IMR-90 (cell line): Measurements from ENCODE around the gene CSPG5. TPM values are rescaled to one million over a fixed set of nuclear protein-coding genes. Genes with fewer than 3 reads are reported as not detected.

Source experiments
- ATAC-seq: fragments of 200-7000 bp; cut with Tn5 transposase; 2 replicates; pipeline ENCODE4 v1.9.1; 2020; ENCODE audit warnings: low read depth, mild to moderate bottlenecking, moderate library complexity
- BruUV-seq: library from RNA; stranded (reverse); fragments of 400-500 nt; replicated peaks from 2 replicates; lab custom pipeline; 2021; lab: Mats Ljungman, UMichigan
- CTCF ChIA-PET: fragments of 300-600 bp; formaldehyde crosslinking; extraction: SDS; loops from one replicate; lab custom pipeline; 2021; ENCODE audit warnings: antibody characterized with exemption; lab: Yijun Ruan, JAX
- POLR2A ChIA-PET: fragments of 300-600 bp; sonication (Branson Sonifier 250); formaldehyde crosslinking; loops from one replicate; lab custom pipeline; 2022; ENCODE audit warnings: antibody characterized with exemption; ENCODE audit not compliant: unreplicated experiment; lab: Charles Lee
- DNase-seq: peaks from one replicate; pipeline ENCODE4 v3.0.0; 2013
- H2AFZ ChIP-seq: replicated peaks from 2 replicates; pipeline ENCODE3; 2013; ENCODE audit warnings: low read length, mild to moderate bottlenecking; ENCODE audit not compliant: poor library complexity
- H2AK5ac ChIP-seq: 2 replicates; pipeline ENCODE4 v1.6.1; 2013; ENCODE audit warnings: low read depth, low read length, inconsistent platforms
- H2AK9ac ChIP-seq: replicated peaks from 2 replicates; pipeline ENCODE3; 2013; ENCODE audit warnings: mild to moderate bottlenecking, low read depth, low read length, moderate library complexity; ENCODE audit not compliant: poor library complexity
- H2BK120ac ChIP-seq: 2 replicates; pipeline ENCODE4 v1.6.1; 2013; ENCODE audit warnings: low read depth, low read length, inconsistent platforms
- H2BK15ac ChIP-seq: 3 replicates; pipeline ENCODE4 v1.6.1; 2013; ENCODE audit warnings: low read depth, low read length, inconsistent platforms
- H2BK20ac ChIP-seq: 2 replicates; pipeline ENCODE4 v1.6.1; 2013; ENCODE audit warnings: low read depth, mild to moderate bottlenecking, inconsistent platforms, low read length, moderate library complexity
- H2BK5ac ChIP-seq: 2 replicates; pipeline ENCODE4 v1.6.1; 2013; ENCODE audit warnings: mild to moderate bottlenecking, low read depth, low read length, inconsistent platforms; ENCODE audit not compliant: poor library complexity, severe bottlenecking
- H3K14ac ChIP-seq: replicated peaks from 2 replicates; pipeline ENCODE4 v1.6.1; 2013; ENCODE audit warnings: low read depth, low read length, inconsistent platforms
- H3K18ac ChIP-seq: 2 replicates; pipeline ENCODE4 v1.6.1; 2013; ENCODE audit warnings: low read depth, low read length, control low read depth
- H3K23ac ChIP-seq: 2 replicates; pipeline ENCODE4 v1.6.1; 2013; ENCODE audit warnings: low read depth, low read length, inconsistent platforms
- H3K27ac ChIP-seq: 2 replicates; pipeline ENCODE4 v1.5.1; 2013; ENCODE audit warnings: mild to moderate bottlenecking, control low read depth, low read length; ENCODE audit not compliant: insufficient read depth
- H3K27me3 ChIP-seq: 2 replicates; pipeline ENCODE4 v1.6.1; 2013; ENCODE audit warnings: low read length; ENCODE audit not compliant: control insufficient read depth, insufficient read depth
- H3K36me3 ChIP-seq: 2 replicates; pipeline ENCODE4 v1.6.1; 2013; ENCODE audit warnings: low read length, mixed read lengths; ENCODE audit not compliant: control insufficient read depth, insufficient read depth
- H3K4ac ChIP-seq: 2 replicates; pipeline ENCODE4 v1.6.1; 2013; ENCODE audit warnings: low read depth, low read length, inconsistent platforms
- H3K4me1 ChIP-seq: 2 replicates; pipeline ENCODE4 v1.6.1; 2013; ENCODE audit warnings: low read length, mixed read lengths; ENCODE audit not compliant: control insufficient read depth, insufficient read depth
- H3K4me2 ChIP-seq: 2 replicates; pipeline ENCODE4 v1.6.1; 2013; ENCODE audit warnings: low read depth, mild to moderate bottlenecking, control low read depth, low read length, moderate library complexity
- H3K4me3 ChIP-seq: 2 replicates; pipeline ENCODE4 v1.5.1; 2013; ENCODE audit warnings: low read depth, mild to moderate bottlenecking, control low read depth, low read length, moderate library complexity; ENCODE audit not compliant: insufficient read depth
- H3K56ac ChIP-seq: 2 replicates; pipeline ENCODE4 v1.6.1; 2013; ENCODE audit warnings: low read length, inconsistent platforms; ENCODE audit not compliant: insufficient read depth; ENCODE audit errors: extremely low read depth
- H3K79me1 ChIP-seq, 2 experiments: 2 replicates each; pipeline ENCODE4 v1.6.1; 2013; ENCODE audit warnings: low read length in 2 of 2, inconsistent platforms in 1 of 2, low read depth in 1 of 2
- H3K9ac ChIP-seq: 2 replicates; pipeline ENCODE4 v1.6.1; 2013; ENCODE audit warnings: low read depth, low read length, control low read depth
- H3K9me1 ChIP-seq: 2 replicates; pipeline ENCODE4 v1.6.1; 2013; ENCODE audit warnings: low read length, inconsistent platforms; ENCODE audit not compliant: insufficient read depth
- H3K9me3 ChIP-seq: 2 replicates; pipeline ENCODE4 v1.6.1; 2013; ENCODE audit warnings: low read length; ENCODE audit not compliant: control insufficient read depth, insufficient read depth
- H4K20me1 ChIP-seq: 2 replicates; pipeline ENCODE4 v1.6.1; 2013; ENCODE audit warnings: low read length, inconsistent platforms; ENCODE audit not compliant: insufficient read depth
- H4K5ac ChIP-seq: 2 replicates; pipeline ENCODE4 v1.6.1; 2013; ENCODE audit warnings: mild to moderate bottlenecking, low read depth, low read length, control low read depth
- H4K8ac ChIP-seq, 2 experiments: 2 replicates each; pipeline ENCODE4 v1.6.1; 2013; ENCODE audit warnings: low read depth in 2 of 2, low read length in 2 of 2, control low read depth in 1 of 2, inconsistent platforms in 1 of 2
- H4K91ac ChIP-seq: 2 replicates; pipeline ENCODE4 v1.6.1; 2013; ENCODE audit warnings: low read depth, low read length, inconsistent platforms; ENCODE audit not compliant: insufficient read depth
- CEBPB ChIP-seq: IDR thresholded peaks from 2 replicates; pipeline ENCODE4 v1.6.1; 2012; ENCODE audit warnings: low read depth, low read length, improper control_type of control experiment
- CTCF ChIP-seq: conservative IDR thresholded peaks from 2 replicates; pipeline ENCODE4 v1.5.1; 2012; ENCODE audit warnings: mild to moderate bottlenecking, low read depth, low read length, improper control_type of control experiment
- FOS ChIP-seq: fragments of 150-350 bp; IDR thresholded peaks from 2 replicates; pipeline ENCODE4 v1.6.1; 2016; ENCODE audit warnings: low read depth, low read length
- MAZ ChIP-seq: IDR thresholded peaks from 2 replicates; pipeline ENCODE4 v1.6.1; 2012; ENCODE audit warnings: low read depth, mild to moderate bottlenecking, low read length, improper control_type of control experiment, moderate library complexity, borderline replicate concordance
- NFE2L2 ChIP-seq: fragments of 150-350 bp; IDR thresholded peaks from 2 replicates; pipeline ENCODE4 v1.6.1; 2016; ENCODE audit warnings: low read depth, mild to moderate bottlenecking, low read length
- POLR2A ChIP-seq: IDR thresholded peaks from 2 replicates; pipeline ENCODE4 v1.6.1; 2012; ENCODE audit warnings: mild to moderate bottlenecking, low read depth, low read length
- RFX5 ChIP-seq: IDR thresholded peaks from 2 replicates; pipeline ENCODE4 v1.8.0; 2012; ENCODE audit warnings: low read depth, mild to moderate bottlenecking, low read length, moderate library complexity
- SMC3 ChIP-seq: fragments of 150-350 bp; IDR thresholded peaks from 2 replicates; pipeline ENCODE4 v1.6.1; 2016; ENCODE audit warnings: low read depth, mild to moderate bottlenecking, antibody characterized with exemption, low read length, moderate library complexity
- WGBS, 2 experiments: methylation state at CpG; one replicate each; pipeline versions ENCODE4 v1.1.5 to v1.1.7; 2013; ENCODE audit warnings: missing lambda C conversion rate in 2 of 2; ENCODE audit not compliant: insufficient read length in 1 of 2; ENCODE audit errors: extremely low coverage in 2 of 2; 5-methylcytosine and 5-hydroxymethylcytosine counted together
- dilution Hi-C: fragments of 300-500 bp; cut with HindIII; formaldehyde crosslinking; loops from one replicate; pipeline ENCODE4 v1.14.3; 2018; ENCODE audit warnings: low sequenced_read_pairs; ENCODE audit not compliant: unreplicated experiment
- in situ Hi-C: fragments of 300-500 bp; cut with MboI; formaldehyde crosslinking; loops from 3 replicates; pipeline ENCODE4 v1.14.3; 2019; ENCODE audit warnings: low sequenced_read_pairs, inconsistent platforms, mixed read lengths
- intact Hi-C: fragments of 100-400 bp; cut with micrococcal nuclease; formaldehyde crosslinking; loops from 2 replicates; pipeline ENCODE4 v1.10.0; 2022
- polyA plus RNA-seq, 3 experiments: library from polyadenylated mRNA; depleted of rRNA; stranded (reverse); fragments of >200 nt; gene quantifications; 2 replicates each; pipeline ENCODE4 v1.2.3, GENCODE V29; 2012; ENCODE audit warnings: low replicate concordance in 1 of 3
- total RNA-seq: library from RNA; depleted of rRNA; stranded (reverse); fragments of >200 nt; gene quantifications from 2 replicates; pipeline ENCODE4 v1.2.3, GENCODE V29; 2012
- TF ChIP-seq, protein P1 (sequence below): fragments of 150-350 bp; IDR thresholded peaks from 2 replicates; pipeline ENCODE4 v1.6.1; 2017; ENCODE audit warnings: mild to moderate bottlenecking, antibody characterized with exemption, low read length, low read depth
- TF ChIP-seq, protein P2 (sequence below): fragments of 150-350 bp; IDR thresholded peaks from 2 replicates; pipeline ENCODE4 v1.6.1; 2016; ENCODE audit warnings: low read depth, mild to moderate bottlenecking, low read length, moderate library complexity, borderline replicate concordance

CSPG5 gene
- total and polyA plus RNA-seq, 2 of the 4 experiments (the other 2 are of a cell fraction): under 0.01 to 0.10 TPM

DNA sequence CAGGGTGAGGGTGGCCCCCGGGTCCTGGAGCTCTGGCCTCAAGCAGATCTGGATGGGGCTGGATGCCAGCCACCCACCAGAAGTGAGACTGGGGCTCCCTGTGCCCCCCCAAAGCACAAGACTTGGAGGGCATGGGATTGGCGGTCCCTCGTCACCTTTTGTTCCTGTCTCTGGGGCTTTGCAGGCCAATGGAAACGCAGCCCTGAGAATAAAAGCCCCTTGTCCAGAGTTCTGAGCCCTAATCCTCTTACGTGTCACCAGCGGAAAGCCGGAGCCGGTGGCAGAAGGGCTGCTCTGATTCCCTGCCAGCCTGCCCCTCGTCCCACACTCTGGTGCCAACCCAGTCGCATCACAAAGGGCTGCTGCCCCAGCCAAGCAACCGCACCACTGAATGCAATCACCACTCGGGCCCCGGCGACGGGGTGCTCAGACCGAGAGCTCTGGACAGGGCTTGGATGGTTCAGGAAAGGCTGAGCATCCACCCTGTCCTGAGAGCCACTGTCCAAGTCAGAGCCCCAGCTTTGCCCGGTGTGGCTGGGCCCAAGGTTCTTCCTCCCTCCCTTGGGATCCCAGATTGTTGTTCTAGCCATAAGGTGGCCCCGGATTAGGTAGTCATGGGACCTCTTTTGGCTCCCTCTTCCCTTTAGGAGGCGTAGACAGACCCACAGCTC lies 42.3 kb downstream of the CSPG5 start:
- no peak overlapping the region for H3K56ac ChIP-seq
- DNase-seq (no peak), ATAC-seq (no peak)
- no peak overlapping the region for H3K9ac ChIP-seq
- H3K4me3 ChIP-seq: no peak overlapping the region
- no peaks in the 10 kb centered on the region for H3K79me1 ChIP-seq
- 79% methylated on average over 8 of the region's 19 CpGs; no CpG with 5 or more reads in 1 of the 2 experiments for WGBS, 2 experiments
- H2AFZ ChIP-seq: no peak overlapping the region
- BruUV-seq: no TSS peak
- no peak for TF ChIP-seq MAZ
- TF ChIP-seq RFX5: no peak
- TF ChIP-seq CTCF: no peak
- TF ChIP-seq, protein P1, sequence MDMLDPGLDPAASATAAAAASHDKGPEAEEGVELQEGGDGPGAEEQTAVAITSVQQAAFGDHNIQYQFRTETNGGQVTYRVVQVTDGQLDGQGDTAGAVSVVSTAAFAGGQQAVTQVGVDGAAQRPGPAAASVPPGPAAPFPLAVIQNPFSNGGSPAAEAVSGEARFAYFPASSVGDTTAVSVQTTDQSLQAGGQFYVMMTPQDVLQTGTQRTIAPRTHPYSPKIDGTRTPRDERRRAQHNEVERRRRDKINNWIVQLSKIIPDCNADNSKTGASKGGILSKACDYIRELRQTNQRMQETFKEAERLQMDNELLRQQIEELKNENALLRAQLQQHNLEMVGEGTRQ: no peak
- no peak for TF ChIP-seq POLR2A
- no peak for TF ChIP-seq NFE2L2
- no peak for TF ChIP-seq FOS
- TF ChIP-seq, protein P2, sequence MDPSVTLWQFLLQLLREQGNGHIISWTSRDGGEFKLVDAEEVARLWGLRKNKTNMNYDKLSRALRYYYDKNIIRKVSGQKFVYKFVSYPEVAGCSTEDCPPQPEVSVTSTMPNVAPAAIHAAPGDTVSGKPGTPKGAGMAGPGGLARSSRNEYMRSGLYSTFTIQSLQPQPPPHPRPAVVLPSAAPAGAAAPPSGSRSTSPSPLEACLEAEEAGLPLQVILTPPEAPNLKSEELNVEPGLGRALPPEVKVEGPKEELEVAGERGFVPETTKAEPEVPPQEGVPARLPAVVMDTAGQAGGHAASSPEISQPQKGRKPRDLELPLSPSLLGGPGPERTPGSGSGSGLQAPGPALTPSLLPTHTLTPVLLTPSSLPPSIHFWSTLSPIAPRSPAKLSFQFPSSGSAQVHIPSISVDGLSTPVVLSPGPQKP: no peak
- TF ChIP-seq CEBPB: no peak
- TF ChIP-seq SMC3: no peak
- no peak overlapping the region for H4K8ac ChIP-seq
- H4K20me1 ChIP-seq: no peaks in the 10 kb centered on the region
- H2BK15ac ChIP-seq: no peak overlapping the region
- H2AK5ac ChIP-seq: no peak overlapping the region
- no peak overlapping the region for H3K4ac ChIP-seq
- H3K14ac ChIP-seq: no peak overlapping the region
- H3K27ac ChIP-seq: no peak overlapping the region
- intact Hi-C loops: no loop called here
- H2BK120ac ChIP-seq: no peak overlapping the region
- H3K4me1 ChIP-seq: no peaks in the 10 kb centered on the region
- no peak overlapping the region for H3K23ac ChIP-seq
- H4K5ac ChIP-seq: no peak overlapping the region
- peak overlapping the region; percentile 28 for H2AK9ac ChIP-seq
- no peak overlapping the region for H3K4me2 ChIP-seq
- no peaks in the 10 kb centered on the region; the same call in 1 of the 2 replicates for H3K9me3 ChIP-seq
- H4K91ac ChIP-seq: no peak overlapping the region
- H3K27me3 ChIP-seq: peaks cover 10% of the 10 kb centered on the region
- H3K18ac ChIP-seq: no peak overlapping the region
- ChIA-PET POLR2A (no interaction called here), CTCF (no interaction called here)
- 0 out of 2 replicates have a peak, but pooled peaks cover 3% of the 10 kb centered on the region for H3K9me1 ChIP-seq
- dilution Hi-C loops: no loop called here
- no peak overlapping the region for H2BK20ac ChIP-seq
- in situ Hi-C loops: no loop called here
- no peaks in the 10 kb centered on the region for H3K36me3 ChIP-seq
- no peak overlapping the region for H2BK5ac ChIP-seq
